Motor neuron (in vitro differentiated cells): ENCODE results near the gene PTPRE. TPM values are rescaled to one million over a fixed set of nuclear protein-coding genes. Genes with fewer than 3 reads are reported as not detected.
A peak's percentile ranks its signal among the peaks of the same experiment; 100 is the strongest.

Experiments
- ATAC-seq, 8 experiments: fragments of 200-7000 bp; cut with Tn5 transposase; replicated peaks in 6 of 8; 2 replicates each; pipeline ENCODE4 v1.8.0; 2021; ENCODE audit warnings: mild to moderate bottlenecking in 8 of 8, moderate library complexity in 8 of 8
- H3K27ac ChIP-seq, 2 donors: fragments of 250-450 bp; sonication (Bioruptor Pico); 2 replicates each; pipeline ENCODE4 v1.9.0; 2021; ENCODE audit warnings: antibody characterized with exemption in 2 of 2, mild to moderate bottlenecking in 2 of 2, moderate library complexity in 1 of 2
- H3K4me1 ChIP-seq, 2 donors: fragments of 250-450 bp; sonication (Bioruptor Pico); replicated peaks in 1 of 2; 2 replicates each; pipeline ENCODE4 v1.6.1; 2021; ENCODE audit warnings: antibody characterized with exemption in 2 of 2, mild to moderate bottlenecking in 2 of 2, moderate library complexity in 1 of 2
- H3K4me3 ChIP-seq, 5 donors: fragments of 250-450 bp; sonication (Bioruptor Pico); 2 replicates each; pipeline ENCODE4 v1.9.0; 2021; ENCODE audit warnings: antibody characterized with exemption in 5 of 5, mild to moderate bottlenecking in 5 of 5, moderate library complexity in 4 of 5
- WGBS, 10 experiments: fragments of 450-650 bp; shearing (Covaris generic); methylation state at CpG; one replicate each; pipeline ENCODE4 v1.0.0; 2022; 5-methylcytosine and 5-hydroxymethylcytosine counted together
- in situ Hi-C, 9 experiments: fragments of 400-800 bp; cut with MboI; loops; one replicate each; pipeline ENCODE4 v1.15.0; 2021; ENCODE audit warnings: low sequenced_read_pairs in 9 of 9, low pct_unique_long_range_greater_than_20kb in 2 of 9; ENCODE audit not compliant: unreplicated experiment in 9 of 9
- total RNA-seq, 8 experiments: library from RNA; unstranded; fragments of 300-600 nt; gene quantifications; 2 replicates each; pipeline versions ENCODE4 v1.2.3 to v1.2.4, GENCODE V29; 2022

The PTPRE gene, protein sequence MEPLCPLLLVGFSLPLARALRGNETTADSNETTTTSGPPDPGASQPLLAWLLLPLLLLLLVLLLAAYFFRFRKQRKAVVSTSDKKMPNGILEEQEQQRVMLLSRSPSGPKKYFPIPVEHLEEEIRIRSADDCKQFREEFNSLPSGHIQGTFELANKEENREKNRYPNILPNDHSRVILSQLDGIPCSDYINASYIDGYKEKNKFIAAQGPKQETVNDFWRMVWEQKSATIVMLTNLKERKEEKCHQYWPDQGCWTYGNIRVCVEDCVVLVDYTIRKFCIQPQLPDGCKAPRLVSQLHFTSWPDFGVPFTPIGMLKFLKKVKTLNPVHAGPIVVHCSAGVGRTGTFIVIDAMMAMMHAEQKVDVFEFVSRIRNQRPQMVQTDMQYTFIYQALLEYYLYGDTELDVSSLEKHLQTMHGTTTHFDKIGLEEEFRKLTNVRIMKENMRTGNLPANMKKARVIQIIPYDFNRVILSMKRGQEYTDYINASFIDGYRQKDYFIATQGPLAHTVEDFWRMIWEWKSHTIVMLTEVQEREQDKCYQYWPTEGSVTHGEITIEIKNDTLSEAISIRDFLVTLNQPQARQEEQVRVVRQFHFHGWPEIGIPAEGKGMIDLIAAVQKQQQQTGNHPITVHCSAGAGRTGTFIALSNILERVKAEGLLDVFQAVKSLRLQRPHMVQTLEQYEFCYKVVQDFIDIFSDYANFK
- 10 to 100 TPM in 1 of 8 experiments, 1 to 10 TPM in 4, under 1 TPM in 3; 0.09 to 17.6 (median 3.9) TPM for total RNA-seq

DNA sequence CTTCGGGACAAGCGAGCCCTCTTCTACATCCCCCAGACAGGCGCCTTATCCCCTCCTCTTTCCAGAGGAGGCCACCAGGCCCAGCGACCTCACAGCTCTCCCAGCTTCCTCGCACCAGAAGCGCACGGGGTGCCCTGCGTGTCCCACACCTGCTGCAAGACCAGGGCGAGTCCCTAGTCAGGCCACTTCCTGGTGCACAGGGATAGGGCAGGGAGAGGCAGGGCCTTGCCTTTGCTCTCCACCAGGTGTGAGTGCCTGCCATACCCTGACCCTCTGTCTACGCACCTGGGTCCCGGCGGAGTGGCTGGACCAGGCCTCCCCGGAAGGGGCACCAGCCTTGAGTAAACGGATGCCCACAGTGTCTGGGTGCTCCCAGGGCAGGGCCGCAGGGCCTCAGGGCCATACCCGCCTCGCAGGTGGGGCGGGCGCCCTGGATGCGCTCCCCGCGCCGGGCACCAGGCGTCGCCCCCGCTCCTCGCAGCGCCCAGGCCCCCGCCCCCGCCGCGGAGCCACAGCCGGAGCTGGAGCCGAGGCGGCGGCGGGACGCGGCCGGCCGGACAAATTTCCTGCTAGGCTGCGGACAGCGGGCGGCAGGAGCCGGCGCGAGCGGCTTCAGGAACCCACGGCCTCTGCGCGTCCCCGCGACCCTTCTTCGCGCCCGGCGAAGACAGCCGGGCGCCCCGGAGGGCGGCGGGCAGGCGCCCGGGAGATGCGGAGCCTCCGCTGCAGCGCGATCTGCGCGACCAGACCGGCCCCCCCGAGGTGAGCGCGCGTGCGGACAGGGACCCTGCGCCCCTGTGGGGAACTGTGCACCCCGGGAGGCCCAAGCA is at the start of gene PTPRE:
Gene PTPRE (plus strand): TSS at position 556 of the 830 bp plus-strand sequence. CDS start 133,779 bp downstream, outside the sequence.
- peak; percentile 83 to 99 (median 88) for ATAC-seq
- in situ Hi-C loops = loop anchor here in 5 of 9 experiments (5.0 to 25.0 kb wide), 4 partner anchors 98 to 168 kb away; no protein-coding TSS in a partner anchor
- H3K27ac ChIP-seq = peak within 1 kb of the TSS in 1 of 2 donors; percentile 27
- H3K4me1 ChIP-seq = peaks cover 13 to 23% of the 10 kb centered on the region in 2 donors
- 3 to 44% (median 17%) methylated on average over 2 to 40 of the region's 78 CpGs; no CpG with 5 or more reads in 6 of the 10 experiments for WGBS, 10 experiments
- peak within 1 kb of the TSS; percentile 40 to 66 (median 52) for H3K4me3 ChIP-seq

DNA sequence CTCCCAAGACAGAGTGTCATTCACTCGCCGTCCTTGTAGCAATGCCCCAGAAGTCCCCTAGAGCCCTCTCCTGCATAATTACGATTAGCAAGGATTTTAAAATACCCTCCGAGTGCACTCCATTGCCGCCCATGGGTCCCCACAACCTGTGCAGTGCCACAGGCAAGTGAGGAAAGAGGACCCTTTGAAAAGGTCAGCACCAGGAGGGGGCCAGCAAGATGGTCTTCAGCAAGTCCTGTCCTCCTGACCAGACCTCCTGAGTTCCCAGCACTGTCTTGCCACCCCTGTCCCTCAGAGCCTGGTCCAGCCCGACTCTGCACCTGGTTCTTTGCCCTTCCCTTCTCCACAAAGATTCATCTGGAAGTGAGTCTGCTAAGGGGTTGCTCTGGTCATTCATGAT is 46.3 kb upstream of the PTPRE start:
- no peak for ATAC-seq
- H3K27ac ChIP-seq = no peak overlapping the region
- no peaks in the 10 kb centered on the region for H3K4me1 ChIP-seq
- in situ Hi-C loops = no loop called here
- no peak overlapping the region for H3K4me3 ChIP-seq
- WGBS, 10 experiments = 33 to 100% (median 80%) methylated on average over 1 to 3 of the region's 6 CpGs; no CpG with 5 or more reads in 6 of the 10 experiments

DNA sequence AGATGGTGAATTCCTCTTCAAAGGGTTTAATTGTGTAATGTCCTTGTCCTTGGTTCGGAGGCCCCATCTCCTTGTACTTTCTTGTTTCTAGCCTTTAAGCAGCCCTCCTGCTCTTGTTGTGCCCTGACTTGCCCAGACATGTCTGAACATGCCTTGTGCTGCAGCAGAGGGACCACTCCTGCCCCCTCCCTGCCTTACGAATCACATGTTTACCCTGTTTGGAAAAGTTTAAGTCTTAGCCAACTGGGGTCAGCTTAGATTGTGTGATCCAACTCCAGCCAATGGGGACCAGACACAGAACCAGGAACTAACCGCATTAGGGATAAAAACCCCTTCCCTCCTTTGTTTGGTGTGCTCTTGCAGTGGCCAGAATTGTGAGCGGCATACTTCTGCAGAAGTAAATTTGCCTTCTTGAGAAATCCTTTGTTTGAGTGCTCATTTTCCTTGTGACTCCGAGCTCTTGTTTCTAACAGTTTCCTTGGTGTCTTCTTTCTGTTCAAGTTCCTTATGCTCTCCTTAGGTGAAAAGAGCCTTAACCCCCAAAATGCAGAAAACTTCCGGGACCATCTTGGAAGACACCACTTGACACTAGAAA is 43.6 kb upstream of the PTPRE start:
- WGBS, 10 experiments = 29 to 100% (median 91%) methylated on average over 1 to 6 of the region's 6 CpGs
- peak in 1 of 8 experiments; percentile 36 for ATAC-seq
- in situ Hi-C loops = no loop called here
- H3K27ac ChIP-seq = no peak overlapping the region
- H3K4me1 ChIP-seq = no peaks in the 10 kb centered on the region
- no peak overlapping the region for H3K4me3 ChIP-seq

DNA sequence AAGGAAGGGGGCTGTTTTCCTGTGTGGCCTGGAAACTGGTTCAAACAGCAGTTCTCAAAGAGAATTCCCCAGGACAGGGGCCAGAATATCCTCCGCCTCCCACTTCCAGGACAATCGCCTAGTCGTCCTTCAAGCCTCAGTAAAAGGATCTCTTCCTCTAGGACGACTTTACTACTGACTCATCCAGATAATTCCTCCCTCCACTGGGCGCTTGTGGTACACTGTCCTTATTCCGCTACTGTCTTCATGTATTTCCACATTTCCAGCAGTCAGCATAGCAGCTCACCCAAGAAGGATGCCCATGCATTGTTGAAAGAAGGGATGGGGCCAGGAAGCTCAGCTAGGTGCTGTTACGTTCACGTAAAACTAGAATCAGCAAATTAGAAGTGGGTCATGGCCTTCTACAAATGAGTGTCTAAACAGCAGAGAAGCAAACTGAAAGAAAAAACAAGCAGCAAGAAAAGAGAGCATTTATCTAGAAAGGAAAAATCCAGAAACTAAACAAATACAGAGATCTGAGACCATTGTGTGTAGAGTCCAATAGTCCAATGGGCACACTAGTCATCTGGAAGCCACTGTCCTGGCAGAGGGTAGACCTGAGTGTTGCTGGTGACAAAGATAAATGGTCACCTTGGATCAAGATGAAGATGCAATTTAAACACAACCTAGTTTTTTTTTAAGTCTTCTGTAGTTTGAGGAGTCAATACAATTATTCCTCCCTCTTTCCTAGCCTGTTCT is 40.5 kb upstream of the PTPRE start:
- Histone ChIP-seq H3K4me1 (no peaks in the 10 kb centered on the region), H3K4me3 (no peak overlapping the region), H3K27ac (no peak overlapping the region)
- 40 to 100% (median 80%) methylated on average over 2 to 8 of the region's 8 CpGs; no CpG with 5 or more reads in 1 of the 10 experiments for WGBS, 10 experiments
- no peak for ATAC-seq
- in situ Hi-C loops = no loop called here

DNA sequence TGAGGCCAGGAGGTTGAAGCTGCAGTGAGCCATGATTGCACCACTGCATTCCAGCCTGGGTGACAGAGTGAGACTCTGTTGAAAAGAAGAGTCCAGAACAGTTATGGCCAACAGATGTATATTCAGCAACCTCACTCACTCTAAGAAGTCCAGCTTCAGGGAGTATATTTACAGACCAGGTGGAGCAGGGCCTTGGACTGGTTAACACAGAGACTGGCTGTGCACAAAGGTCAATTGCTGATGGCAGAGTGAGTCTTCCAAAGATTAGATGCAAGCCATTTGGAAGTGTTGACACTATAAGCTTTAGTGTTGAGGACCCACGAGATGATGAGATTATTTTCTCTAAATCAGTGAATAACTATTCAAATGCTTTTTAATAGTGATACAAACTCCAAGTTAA is 39.1 kb upstream of the PTPRE start:
- Histone ChIP-seq H3K4me3 (no peak overlapping the region), H3K4me1 (no peaks in the 10 kb centered on the region), H3K27ac (no peak overlapping the region)
- no peak for ATAC-seq
- in situ Hi-C loops = no loop called here
- 0 to 92% (median 54%) methylated on average over 1 of the region's 1 CpG for WGBS, 10 experiments

DNA sequence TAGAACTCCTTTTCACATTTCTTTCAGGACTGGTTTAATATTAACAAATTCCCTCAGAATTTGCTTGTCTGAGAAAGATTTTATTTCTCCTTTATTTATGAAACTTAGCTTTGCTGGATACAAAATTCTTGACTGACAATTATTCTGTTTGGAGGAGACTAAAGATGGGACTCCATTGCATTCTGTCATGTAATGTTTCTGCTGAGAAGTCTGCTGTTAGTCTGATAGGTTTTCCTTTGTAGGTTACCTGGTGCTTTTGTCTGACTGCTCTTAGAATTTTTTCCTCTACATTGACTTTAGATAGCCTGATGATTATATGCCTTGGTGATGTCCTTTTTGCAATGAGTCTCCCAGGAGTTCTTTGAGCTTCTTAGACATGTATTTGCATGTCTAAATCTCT is 37.6 kb upstream of the PTPRE start:
- no peak overlapping the region for H3K4me3 ChIP-seq
- H3K4me1 ChIP-seq = no peaks in the 10 kb centered on the region
- ATAC-seq = no peak
- H3K27ac ChIP-seq = no peak overlapping the region
- in situ Hi-C loops = no loop called here

DNA sequence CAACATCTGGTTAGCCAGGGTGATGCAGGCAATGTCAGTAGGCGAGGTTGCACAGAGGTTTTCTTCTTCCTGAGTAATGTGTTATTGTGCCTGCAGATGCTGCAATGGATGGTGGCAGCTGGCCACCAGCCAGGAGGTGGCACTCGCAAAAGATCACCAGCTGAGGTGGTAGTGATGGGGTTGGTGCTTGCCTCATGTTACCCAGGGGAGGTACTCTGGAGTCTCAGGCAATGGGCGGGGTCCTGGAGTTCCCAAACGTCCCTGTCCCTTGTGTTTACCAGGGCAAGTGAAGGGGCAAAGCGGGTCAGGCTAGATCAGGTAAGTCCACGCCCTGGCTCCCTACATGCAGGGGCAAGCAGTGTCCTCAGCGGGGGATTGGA is 35.3 kb upstream of the PTPRE start:
- in situ Hi-C loops = no loop called here
- Histone ChIP-seq H3K27ac (no peak overlapping the region), H3K4me3 (no peak overlapping the region), H3K4me1 (no peaks in the 10 kb centered on the region)
- 25 to 80% (median 71%) methylated on average over 1 to 5 of the region's 7 CpGs; no CpG with 5 or more reads in 4 of the 10 experiments for WGBS, 10 experiments
- ATAC-seq = no peak

DNA sequence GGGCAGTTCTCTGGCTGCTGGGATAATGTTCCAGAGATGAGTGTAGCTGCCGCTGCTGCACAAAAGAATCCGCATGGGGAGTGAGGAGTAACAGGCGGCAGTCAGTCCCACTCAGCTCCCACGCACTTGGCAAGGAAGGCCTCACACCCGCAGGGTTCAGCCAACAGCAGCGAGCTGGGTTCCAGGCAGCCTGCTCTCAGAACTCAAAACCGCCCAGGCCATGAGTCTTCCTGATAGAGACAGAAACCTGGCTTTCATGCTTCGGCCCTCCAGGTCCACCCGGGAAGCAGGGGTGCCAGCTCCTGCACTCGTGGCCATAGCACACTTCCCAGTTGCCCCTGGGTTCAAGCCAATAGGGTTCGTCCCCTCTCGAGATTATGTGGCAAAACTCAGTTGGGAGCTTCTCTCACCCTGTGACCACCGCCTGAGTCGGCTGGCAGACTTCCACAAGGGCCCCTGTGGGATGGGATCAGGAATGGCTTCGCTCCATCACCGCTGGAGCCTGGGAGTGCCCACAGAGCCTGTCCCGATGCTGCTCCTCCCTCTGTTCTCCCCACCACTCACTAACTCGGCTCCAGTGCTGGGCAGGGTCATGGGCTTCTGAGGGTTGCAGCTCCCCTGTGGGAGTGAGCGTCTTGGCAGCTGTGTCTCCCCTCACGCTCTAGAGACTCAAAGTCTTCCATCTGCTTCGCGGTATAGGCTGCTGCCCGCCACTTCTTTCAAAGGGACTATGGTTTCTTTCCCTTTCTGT is 34.7 kb upstream of the PTPRE start:
- in situ Hi-C loops = no loop called here
- no peak overlapping the region for H3K4me3 ChIP-seq
- ATAC-seq = no peak
- 20 to 86% (median 50%) methylated on average over 1 to 10 of the region's 23 CpGs; no CpG with 5 or more reads in 4 of the 10 experiments for WGBS, 10 experiments
- no peaks in the 10 kb centered on the region for H3K4me1 ChIP-seq
- H3K27ac ChIP-seq = no peak overlapping the region

DNA sequence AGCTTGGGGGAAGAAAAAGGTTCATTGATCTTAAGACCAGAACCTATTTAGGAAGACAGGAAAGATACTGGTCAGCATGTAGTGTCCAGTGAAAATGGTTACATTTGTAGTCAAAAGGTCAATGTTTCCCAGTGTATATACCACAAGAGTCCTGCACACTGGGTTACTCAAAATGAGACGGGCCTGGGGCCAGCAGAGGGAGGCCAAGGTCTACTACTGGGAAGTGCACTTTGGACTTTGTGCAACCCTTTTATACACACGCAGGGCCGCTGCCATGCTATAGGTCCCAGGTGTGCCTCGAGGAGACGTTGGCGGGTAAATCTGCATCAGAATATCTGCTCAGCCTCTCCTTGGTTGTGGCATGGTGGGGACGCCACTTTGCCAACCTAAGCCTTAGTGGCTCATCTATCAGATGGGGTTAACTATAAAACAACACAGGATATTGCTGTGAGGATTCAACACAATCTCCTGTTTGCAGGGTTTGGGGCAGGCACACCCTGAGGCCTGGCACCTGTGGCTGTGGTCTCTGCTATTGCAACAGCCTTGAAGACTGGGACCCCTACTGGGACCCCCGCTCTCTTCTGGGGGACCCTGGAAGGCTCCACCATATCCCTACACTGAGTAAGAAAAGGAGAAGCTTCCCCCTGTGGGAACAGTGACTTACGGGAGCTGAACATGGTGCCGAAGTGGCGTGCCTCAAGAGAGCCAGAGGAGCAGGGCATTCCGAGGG is 33.9 kb upstream of the PTPRE start:
- in situ Hi-C loops = no loop called here
- no peaks in the 10 kb centered on the region for H3K4me1 ChIP-seq
- no peak overlapping the region for H3K27ac ChIP-seq
- 37 to 93% (median 65%) methylated on average over 1 to 6 of the region's 12 CpGs; no CpG with 5 or more reads in 4 of the 10 experiments for WGBS, 10 experiments
- H3K4me3 ChIP-seq = no peak overlapping the region
- no peak for ATAC-seq

DNA sequence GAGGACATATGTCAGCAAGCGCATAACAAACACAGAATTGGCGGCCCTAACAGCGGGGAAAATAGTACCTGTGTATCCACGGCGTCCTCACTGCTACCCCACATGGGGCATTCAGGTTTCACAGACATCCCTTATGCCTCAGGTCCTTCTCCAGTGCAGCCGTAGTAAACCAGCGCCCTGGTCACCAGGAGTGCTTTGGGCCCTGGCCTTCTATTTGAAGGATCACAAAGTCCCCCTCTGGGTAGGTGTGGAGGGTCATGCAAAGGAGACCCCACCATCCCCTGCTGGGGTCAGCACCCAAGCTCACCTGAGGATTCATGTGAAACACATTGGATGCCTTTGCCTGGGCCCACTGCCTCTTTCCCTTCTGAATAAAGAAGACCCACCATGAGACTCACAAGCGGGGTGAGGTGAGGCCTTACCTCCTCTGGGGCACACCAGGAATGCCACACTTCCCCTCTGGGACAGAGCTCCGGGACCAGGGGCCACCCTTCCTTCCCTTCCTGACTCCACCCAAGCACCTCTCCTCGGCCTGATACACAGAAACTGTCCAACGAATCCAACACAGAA is 32.9 kb upstream of the PTPRE start:
- H3K27ac ChIP-seq = no peak overlapping the region
- H3K4me3 ChIP-seq = no peak overlapping the region
- WGBS, 10 experiments = 55 to 93% (median 79%) methylated on average over 2 to 7 of the region's 11 CpGs; no CpG with 5 or more reads in 3 of the 10 experiments
- H3K4me1 ChIP-seq = no peaks in the 10 kb centered on the region
- ATAC-seq = no peak
- in situ Hi-C loops = no loop called here
